K562 (cell line): Measurements from ENCODE around the gene UGT1A9. TPM values are rescaled to one million over a fixed set of nuclear protein-coding genes. Genes with fewer than 3 reads are reported as not detected.

Experiments used
- ATAC-seq: fragments of 200-7000 bp; cut with Tn5 transposase; 3 replicates; pipeline ENCODE4 v1.9.1; 2020; ENCODE audit warnings: moderate library complexity
- BruUV-seq: library from RNA; stranded (reverse); fragments of 400-500 nt; replicated peaks from 2 replicates; lab custom pipeline; 2021; lab: Mats Ljungman, UMichigan
- CTCF ChIA-PET: fragments of 300-600 bp; formaldehyde crosslinking; extraction: SDS; loops from one replicate; lab custom pipeline; 2021; ENCODE audit warnings: low intra/inter-chr PET ratio; lab: Yijun Ruan, JAX
- POLR2A ChIA-PET: fragments of 300-600, 350-650 bp; sonication (Branson Sonifier 250); formaldehyde crosslinking; extraction: SDS; loops from one replicate; lab custom pipeline; 2021; ENCODE audit warnings: antibody characterized with exemption, inconsistent platforms; lab: Yijun Ruan, JAX
- DNase-seq, 4 experiments: peaks; one replicate each; pipeline versions ENCODE4 v3.0.0 to v3.0.0-alpha.2; 2011 to 2018; ENCODE audit warnings: low spot score in 3 of 4, mixed read lengths in 3 of 4; ENCODE audit errors: extremely low read depth in 1 of 4
- FAIRE-seq: peaks from 2 replicates; lab custom pipeline; 2011; peaks lifted over from hg19 to GRCh38; lab: Jason Lieb, UNC
- H2AFZ ChIP-seq: 2 replicates; pipeline ENCODE4 v1.6.0; 2011; ENCODE audit warnings: low read depth, low read length, control low read depth, inconsistent platforms
- H3K27ac ChIP-seq: fragments of 200-600 bp; 3 replicates; pipeline ENCODE4 v1.8.0; 2011; ENCODE audit warnings: low read depth, mild to moderate bottlenecking, control low read depth, inconsistent platforms, low read length, moderate library complexity, mixed read lengths; ENCODE audit errors: extremely low read depth
- H3K27me3 ChIP-seq, 2 experiments: fragments of 300-600 bp in 1 of 2; 2 replicates in 1 of 2; 3 replicates in 1 of 2; pipeline versions ENCODE4 v1.6.0 to v1.8.0; 2011; ENCODE audit warnings: inconsistent platforms in 2 of 2, low read length in 2 of 2, mild to moderate bottlenecking in 1 of 2, mixed read lengths in 1 of 2, moderate library complexity in 1 of 2; ENCODE audit not compliant: control insufficient read depth in 2 of 2, insufficient read depth in 2 of 2
- H3K36me3 ChIP-seq: fragments of 300-600 bp; 3 replicates; pipeline ENCODE4 v1.8.0; 2011; ENCODE audit warnings: mild to moderate bottlenecking, low read length, inconsistent platforms; ENCODE audit not compliant: control insufficient read depth, insufficient read depth
- H3K4me1 ChIP-seq, 2 experiments: fragments of 200-600 bp in 1 of 2; replicated peaks in 1 of 2; 2 replicates in 1 of 2; 3 replicates in 1 of 2; pipeline versions ENCODE4 v1.5.1 to v1.8.0; 2011; ENCODE audit warnings: inconsistent platforms in 2 of 2, low read length in 2 of 2, mild to moderate bottlenecking in 1 of 2, mixed read lengths in 1 of 2, moderate library complexity in 1 of 2; ENCODE audit not compliant: control insufficient read depth in 2 of 2, insufficient read depth in 2 of 2
- H3K4me2 ChIP-seq: 2 replicates; pipeline ENCODE4 v1.6.1; 2011; ENCODE audit warnings: low read length, control low read depth, inconsistent platforms, mixed read lengths; ENCODE audit not compliant: insufficient read depth
- H3K4me3 ChIP-seq: fragments of 200-600 bp; sonication (generic), shearing (Covaris generic); 2 replicates; pipeline ENCODE4 v1.5.1; 2016; ENCODE audit warnings: control low read depth, inconsistent platforms
- H3K79me2 ChIP-seq: fragments of 200-600 bp; 3 replicates; pipeline ENCODE4 v1.8.0; 2011; ENCODE audit warnings: low read length, inconsistent platforms; ENCODE audit not compliant: control insufficient read depth, insufficient read depth
- H3K9ac ChIP-seq, 2 experiments: 2 replicates each; pipeline versions ENCODE4 v1.6.0 to v1.6.1; 2011; ENCODE audit warnings: low read depth in 2 of 2, low read length in 2 of 2, control low read depth in 1 of 2, inconsistent platforms in 1 of 2, mild to moderate bottlenecking in 1 of 2, mixed read lengths in 1 of 2; ENCODE audit not compliant: insufficient read depth in 1 of 2
- H3K9me1 ChIP-seq: one replicate; pipeline ENCODE4 v1.6.0; 2011; ENCODE audit warnings: inconsistent platforms, mild to moderate bottlenecking, low read length, moderate library complexity; ENCODE audit not compliant: control insufficient read depth, insufficient read depth
- H3K9me3 ChIP-seq: replicated peaks from 2 replicates; pipeline ENCODE4 v1.5.1; 2011; ENCODE audit warnings: low read depth, low read length, inconsistent platforms; ENCODE audit not compliant: control insufficient read depth, insufficient read depth
- H4K20me1 ChIP-seq: replicated peaks from 2 replicates; pipeline ENCODE4 v1.6.1; 2011; ENCODE audit warnings: low read length, inconsistent platforms, mixed read lengths; ENCODE audit not compliant: control insufficient read depth, insufficient read depth
- BMI1 ChIP-seq: fragments of 150-350 bp; IDR thresholded peaks from 2 replicates; pipeline ENCODE4 v1.6.1; 2014; ENCODE audit warnings: low read length
- GTF2E2 ChIP-seq: fragments of 200-800 bp; sonication (Bioruptor generic); IDR thresholded peaks from 2 replicates; pipeline ENCODE4 v1.6.1; 2016; ENCODE audit warnings: missing genetic modification characterization, missing compliant biosample characterization
- MYBL2 ChIP-seq, 2 experiments: fragments of 450-650 bp in 1 of 2; sonication (generic) in 1 of 2; formaldehyde crosslinking in 1 of 2; IDR thresholded peaks; 2 replicates each; pipeline versions ENCODE4 v1.6.1 to v1.8.1; 2017 to 2022; ENCODE audit warnings: borderline replicate concordance in 1 of 2, inconsistent platforms in 1 of 2, low read depth in 1 of 2, mild to moderate bottlenecking in 1 of 2, missing genetic modification reagents in 1 of 2, moderate library complexity in 1 of 2
- POLR2G ChIP-seq: fragments of 200-400 bp; formaldehyde crosslinking; IDR thresholded peaks from 2 replicates; pipeline ENCODE4 v1.6.1; 2017; ENCODE audit warnings: low read depth, mild to moderate bottlenecking, antibody characterized with exemption, low read length, moderate library complexity
- SAFB ChIP-seq: fragments of 200-400 bp; formaldehyde crosslinking; IDR thresholded peaks from 2 replicates; pipeline ENCODE4 v1.6.1; 2017; ENCODE audit warnings: low read depth, low read length, borderline replicate concordance
- TEAD2 ChIP-seq: fragments of 450-650 bp; IDR thresholded peaks from 2 replicates; pipeline ENCODE4 v1.6.1; 2016; ENCODE audit warnings: missing genetic modification characterization, control low read depth, missing compliant biosample characterization
- ZNF282 ChIP-seq: sonication (generic); formaldehyde crosslinking; IDR thresholded peaks from 2 replicates; pipeline ENCODE4 v1.8.1; 2023; ENCODE audit warnings: missing genetic modification reagents
- ZNF79 ChIP-seq: fragments of 250-450 bp; sonication (Bioruptor Pico); IDR thresholded peaks from 2 replicates; pipeline ENCODE4 v1.4.0; 2020; ENCODE audit warnings: low read depth, mild to moderate bottlenecking, moderate library complexity
- WGBS: fragments of 100-300 bp; shearing (Covaris generic); methylation state at CpG from one replicate; pipeline ENCODE4 v1.1.6; 2016; ENCODE audit warnings: low coverage, mixed read lengths; ENCODE audit not compliant: insufficient coverage; ENCODE audit errors: missing lambda C conversion rate; 5-methylcytosine and 5-hydroxymethylcytosine counted together
- in situ Hi-C: fragments of 300-500 bp; cut with MboI; formaldehyde crosslinking; loops from 4 replicates; pipeline ENCODE4 v1.15.0; 2018; ENCODE audit warnings: inconsistent platforms, mixed read lengths
- intact Hi-C: fragments of 100-400 bp; cut with micrococcal nuclease; formaldehyde crosslinking; loops from 2 replicates; pipeline ENCODE4 v1.14.2; 2022
- polyA plus RNA-seq, 8 experiments: library from polyadenylated mRNA; depleted of rRNA in 4 of 8; stranded (reverse) in 5 of 8; unstranded in 3 of 8; fragments of >200 nt; fragmentation: Nextera tagmentation in 2 of 8; fragmentation: Illumina TruSeq in 1 of 8; extraction: Ambion mirVana in 2 of 8; extraction: Trizol in 1 of 8; gene quantifications; 2 replicates each; pipeline versions ENCODE4 v1.2.1 to v1.2.3, GENCODE V29; 2011 to 2014; ENCODE audit warnings: inconsistent platforms in 1 of 8, missing spikeins in 1 of 8
- total RNA-seq, 7 experiments: library from RNA; depleted of rRNA in 6 of 7; stranded (reverse); fragments of >200 nt in 6 of 7; fragmentation: Illumina TruSeq in 2 of 7; extraction: Trizol in 2 of 7; gene quantifications; 2 replicates each; pipeline versions ENCODE4 v1.2.1 to v1.2.3, GENCODE V29; 2011 to 2021; ENCODE audit warnings: low replicate concordance in 1 of 7
- TF ChIP-seq, protein P1 (sequence below), 3 experiments: fragments of 200-800 bp in 1 of 3; sonication (Bioruptor generic) in 1 of 3; sonication (generic) in 1 of 3; formaldehyde crosslinking in 1 of 3; IDR thresholded peaks; 2 replicates each; pipeline versions ENCODE4 v1.6.1 to v1.8.0; 2016 to 2022; ENCODE audit warnings: mild to moderate bottlenecking in 2 of 3, missing compliant biosample characterization in 2 of 3, missing genetic modification characterization in 2 of 3, missing genetic modification reagents in 1 of 3
- TF ChIP-seq, protein P2 (sequence below): conservative IDR thresholded peaks from 2 replicates; pipeline ENCODE4 v1.6.1; 2011; ENCODE audit warnings: low read depth, mild to moderate bottlenecking, low read length; ENCODE audit not compliant: control insufficient read depth
- TF ChIP-seq, protein P3 (sequence below): fragments of 450-650 bp; formaldehyde crosslinking; conservative IDR thresholded peaks from 2 replicates; pipeline ENCODE4 v1.4.0; 2022; ENCODE audit warnings: mild to moderate bottlenecking, missing genetic modification characterization

Gene UGT1A9
- total and polyA plus RNA-seq, 9 of the 15 experiments (the other 6 are each of a cell fraction or from before 2014, with no cell fraction given): 0.09 TPM; not detected in 8

DNA sequence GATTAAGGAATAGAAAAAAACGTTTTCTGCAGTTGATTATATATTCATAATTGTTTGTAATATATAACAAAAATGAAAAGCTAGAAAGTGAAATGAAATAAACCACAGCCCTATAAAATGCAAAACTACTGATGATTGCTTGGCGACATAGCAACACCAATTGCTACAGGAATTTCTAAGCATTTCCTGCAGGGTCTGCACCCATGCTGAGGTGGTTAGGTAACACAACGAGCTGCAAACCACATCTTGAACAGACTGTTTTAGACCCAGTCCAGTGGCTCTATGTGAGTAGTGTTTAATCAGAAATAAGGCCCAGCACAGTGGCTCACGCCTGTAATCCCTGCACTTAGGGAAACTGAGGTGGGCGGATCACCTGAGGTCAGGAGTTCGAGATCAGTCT is 17.2 kb upstream of the UGT1A9 start:
- no peak for FAIRE-seq
- H3K36me3 ChIP-seq: no peaks in the 10 kb centered on the region
- WGBS: 1% methylated on average over 6 of the region's 6 CpGs

More for the DNA sequence above, 17.2 kb upstream of the UGT1A9 start:
- TF ChIP-seq BMI1: no peak
- TF ChIP-seq, protein P1, sequence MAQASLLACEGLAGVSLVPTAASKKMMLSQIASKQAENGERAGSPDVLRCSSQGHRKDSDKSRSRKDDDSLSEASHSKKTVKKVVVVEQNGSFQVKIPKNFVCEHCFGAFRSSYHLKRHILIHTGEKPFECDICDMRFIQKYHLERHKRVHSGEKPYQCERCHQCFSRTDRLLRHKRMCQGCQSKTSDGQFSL (CRISPR knock-in tag; IDR thresholded peaks at IDR 0.05): no peak
- TF ChIP-seq, protein P1 (tag; IDR thresholded peaks at IDR 0.05): no peak
- TF ChIP-seq, protein P2, sequence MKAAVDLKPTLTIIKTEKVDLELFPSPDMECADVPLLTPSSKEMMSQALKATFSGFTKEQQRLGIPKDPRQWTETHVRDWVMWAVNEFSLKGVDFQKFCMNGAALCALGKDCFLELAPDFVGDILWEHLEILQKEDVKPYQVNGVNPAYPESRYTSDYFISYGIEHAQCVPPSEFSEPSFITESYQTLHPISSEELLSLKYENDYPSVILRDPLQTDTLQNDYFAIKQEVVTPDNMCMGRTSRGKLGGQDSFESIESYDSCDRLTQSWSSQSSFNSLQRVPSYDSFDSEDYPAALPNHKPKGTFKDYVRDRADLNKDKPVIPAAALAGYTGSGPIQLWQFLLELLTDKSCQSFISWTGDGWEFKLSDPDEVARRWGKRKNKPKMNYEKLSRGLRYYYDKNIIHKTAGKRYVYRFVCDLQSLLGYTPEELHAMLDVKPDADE: no peak
- TF ChIP-seq SAFB: no peak
- TF ChIP-seq GTF2E2: no peak
- TF ChIP-seq ZNF282: no peak
- TF ChIP-seq ZNF79 (CRISPR knock-in tag): no peak
- no peak for TF ChIP-seq POLR2G
- TF ChIP-seq TEAD2 (tag): no peak
- TF ChIP-seq MYBL2 (IDR thresholded peaks at IDR 0.05; ENCODE audit: low read depth): no peak
- TF ChIP-seq MYBL2 (CRISPR knock-in tag; IDR thresholded peaks at IDR 0.05; ENCODE audit: borderline replicate concordance): no peak
- TF ChIP-seq, protein P3, sequence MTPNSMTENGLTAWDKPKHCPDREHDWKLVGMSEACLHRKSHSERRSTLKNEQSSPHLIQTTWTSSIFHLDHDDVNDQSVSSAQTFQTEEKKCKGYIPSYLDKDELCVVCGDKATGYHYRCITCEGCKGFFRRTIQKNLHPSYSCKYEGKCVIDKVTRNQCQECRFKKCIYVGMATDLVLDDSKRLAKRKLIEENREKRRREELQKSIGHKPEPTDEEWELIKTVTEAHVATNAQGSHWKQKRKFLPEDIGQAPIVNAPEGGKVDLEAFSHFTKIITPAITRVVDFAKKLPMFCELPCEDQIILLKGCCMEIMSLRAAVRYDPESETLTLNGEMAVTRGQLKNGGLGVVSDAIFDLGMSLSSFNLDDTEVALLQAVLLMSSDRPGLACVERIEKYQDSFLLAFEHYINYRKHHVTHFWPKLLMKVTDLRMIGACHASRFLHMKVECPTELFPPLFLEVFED (CRISPR knock-in tag): no peak
- H4K20me1 ChIP-seq: no peaks in the 10 kb centered on the region
- no peaks in the 10 kb centered on the region for H3K79me2 ChIP-seq
- BruUV-seq: no TSS peak
- no peak overlapping the region for H3K4me2 ChIP-seq
- H3K27ac ChIP-seq: no peak overlapping the region
- H3K4me3 ChIP-seq: no peak overlapping the region
- H3K4me1 ChIP-seq: no peaks in the 10 kb centered on the region
- H3K27me3 ChIP-seq: peaks cover 0 to 7% of the 10 kb centered on the region in 2 experiments; a peak in 1 of 5 replicates
- DNase-seq: no peak
- H3K9ac ChIP-seq: no peak overlapping the region
- ATAC-seq: no peak
- in situ Hi-C loops: no loop called here
- no peak overlapping the region for H2AFZ ChIP-seq
- no peaks in the 10 kb centered on the region for H3K9me3 ChIP-seq
- no peaks in the 10 kb centered on the region for H3K9me1 ChIP-seq
- intact Hi-C loops: no loop called here
- ChIA-PET POLR2A (interaction anchor here (0.6 kb wide), 1 partner anchor 10 kb away, joined by 4 read pairs; no protein-coding TSS in a partner anchor), CTCF (no interaction called here)
